Endothelial cell of umbilical vein (primary cell): ENCODE results near the gene SMIM8. TPM values are rescaled to one million over a fixed set of nuclear protein-coding genes. Genes with fewer than 3 reads are reported as not detected.

Experiments
- BruUV-seq: library from RNA; stranded (reverse); fragments of 400-500 nt; replicated peaks from 2 replicates; lab custom pipeline; 2021; lab: Mats Ljungman, UMichigan
- CTCF ChIA-PET: fragments of 300-600, 350-600 bp; sonication (Branson Sonifier 250); formaldehyde crosslinking; loops from one replicate; lab custom pipeline; 2021; ENCODE audit warnings: antibody characterized with exemption, inconsistent platforms; lab: Charles Lee
- POLR2A ChIA-PET: fragments of 300-600, 350-600 bp; sonication (Branson Sonifier 250); formaldehyde crosslinking; loops from one replicate; lab custom pipeline; 2021; ENCODE audit warnings: antibody characterized with exemption, inconsistent platforms; lab: Charles Lee
- DNase-seq: peaks from one replicate; pipeline ENCODE4 v3.0.0-alpha.2; 2011; ENCODE audit warnings: low read depth, low spot score
- FAIRE-seq: peaks from 2 replicates; lab custom pipeline; 2011; peaks lifted over from hg19 to GRCh38; lab: Jason Lieb, UNC
- H2AFZ ChIP-seq: 2 replicates; pipeline ENCODE4 v1.6.0; 2012; ENCODE audit warnings: low read depth, low read length, control low read depth, inconsistent platforms
- H3K27ac ChIP-seq: 2 replicates; pipeline ENCODE4 v1.5.1; 2011; ENCODE audit warnings: low read depth, mild to moderate bottlenecking, control low read depth, low read length, moderate library complexity; ENCODE audit not compliant: insufficient read depth
- H3K27me3 ChIP-seq, 2 experiments: 2 replicates each; pipeline versions ENCODE4 v1.6.0 to v1.6.1; 2011; ENCODE audit warnings: low read length in 2 of 2, mixed read lengths in 1 of 2; ENCODE audit not compliant: control insufficient read depth in 2 of 2, insufficient read depth in 2 of 2
- H3K36me3 ChIP-seq, 2 experiments: 2 replicates in 1 of 2; 3 replicates in 1 of 2; pipeline ENCODE4 v1.5.1; 2011; ENCODE audit warnings: low read length in 2 of 2, mild to moderate bottlenecking in 1 of 2, moderate library complexity in 1 of 2; ENCODE audit not compliant: control insufficient read depth in 2 of 2, insufficient read depth in 2 of 2; ENCODE audit errors: extremely low read depth in 1 of 2
- H3K4me1 ChIP-seq: 3 replicates; pipeline ENCODE4 v1.5.1; 2011; ENCODE audit warnings: mild to moderate bottlenecking, low read length; ENCODE audit not compliant: control insufficient read depth, insufficient read depth; ENCODE audit errors: extremely low read depth
- H3K4me2 ChIP-seq: 2 replicates; pipeline ENCODE4 v1.6.1; 2011; ENCODE audit warnings: low read length, control low read depth, mixed read lengths; ENCODE audit not compliant: insufficient read depth
- H3K4me3 ChIP-seq, 3 experiments: fragments of 200-600 bp in 1 of 3; sonication (generic), shearing (Covaris generic) in 1 of 3; replicated peaks in 1 of 3; 2 replicates each; pipeline ENCODE4 v1.5.1; 2011 to 2016; ENCODE audit warnings: control low read depth in 3 of 3, low read length in 3 of 3, mild to moderate bottlenecking in 2 of 3, inconsistent platforms in 1 of 3, low read depth in 1 of 3, moderate library complexity in 1 of 3; ENCODE audit not compliant: insufficient read depth in 1 of 3
- H3K79me2 ChIP-seq: 2 replicates; pipeline ENCODE4 v1.6.0; 2012; ENCODE audit warnings: low read length, inconsistent platforms; ENCODE audit not compliant: control insufficient read depth, insufficient read depth
- H3K9ac ChIP-seq: replicated peaks from 2 replicates; pipeline ENCODE3; 2011; ENCODE audit warnings: low read length, control low read depth; ENCODE audit not compliant: insufficient read depth; ENCODE audit errors: extremely low read depth
- H3K9me1 ChIP-seq: replicated peaks from 3 replicates; pipeline ENCODE4 v1.6.0; 2011; ENCODE audit warnings: mild to moderate bottlenecking, low read length; ENCODE audit not compliant: control insufficient read depth, insufficient read depth; ENCODE audit errors: extremely low read depth
- H3K9me3 ChIP-seq: replicated peaks from 2 replicates; pipeline ENCODE4 v1.5.1; 2012; ENCODE audit warnings: low read length, inconsistent platforms; ENCODE audit not compliant: control insufficient read depth, insufficient read depth
- H4K20me1 ChIP-seq: replicated peaks from 2 replicates; pipeline ENCODE3; 2011; ENCODE audit warnings: mild to moderate bottlenecking, low read length; ENCODE audit not compliant: control insufficient read depth, insufficient read depth; ENCODE audit errors: extremely low read depth
- EZH2 ChIP-seq: IDR thresholded peaks from 2 replicates; pipeline ENCODE4 v1.6.1; 2012; ENCODE audit warnings: borderline replicate concordance, low read depth, mild to moderate bottlenecking, moderate library complexity, low read length, inconsistent platforms; ENCODE audit not compliant: severe bottlenecking
- FOS ChIP-seq: IDR thresholded peaks from 2 replicates; pipeline ENCODE4 v1.6.1; 2011; ENCODE audit warnings: mild to moderate bottlenecking, low read length, moderate library complexity, borderline replicate concordance; ENCODE audit not compliant: insufficient read depth
- JUN ChIP-seq: IDR thresholded peaks from 2 replicates; pipeline ENCODE4 v1.6.1; 2011; ENCODE audit warnings: borderline replicate concordance, low read depth; ENCODE audit not compliant: insufficient read length, insufficient read depth
- MYC ChIP-seq: IDR thresholded peaks from one replicate; pipeline ENCODE4 v1.6.1; 2011; ENCODE audit warnings: mild to moderate bottlenecking, low read depth, low read length
- POLR2AphosphoS5 ChIP-seq: IDR thresholded peaks from 2 replicates; pipeline ENCODE4 v1.6.1; 2012; ENCODE audit warnings: low read depth, mild to moderate bottlenecking, control low read depth, low read length, moderate library complexity; ENCODE audit not compliant: insufficient read depth
- dilution Hi-C: fragments of 300-500 bp; cut with MboI; formaldehyde crosslinking; loops from one replicate; pipeline ENCODE4 v1.15.0; 2019; ENCODE audit warnings: low sequenced_read_pairs; ENCODE audit not compliant: extremely low pct_ligation_motif_present
- intact Hi-C: fragments of 100-400 bp; cut with micrococcal nuclease; formaldehyde crosslinking; loops from one replicate; pipeline ENCODE4 v1.10.0; 2022
- polyA plus RNA-seq, 4 experiments: library from polyadenylated mRNA; depleted of rRNA in 3 of 4; stranded (reverse) in 3 of 4; unstranded in 1 of 4; fragments of >200 nt; gene quantifications; 2 replicates each; pipeline versions ENCODE4 v1.2.1 to v1.2.3, GENCODE V29; 2011 to 2012; ENCODE audit warnings: missing spikeins in 1 of 4
- total RNA-seq: library from RNA; stranded (reverse); gene quantifications from 2 replicates; pipeline ENCODE4 v1.2.3, GENCODE V29; 2021
- TF ChIP-seq, protein P1 (sequence below), 2 donors: IDR thresholded peaks; 1 replicate in 1 of 2; 2 replicates in 1 of 2; pipeline ENCODE4 v1.5.1; 2011; ENCODE audit warnings: low read length in 2 of 2, mild to moderate bottlenecking in 2 of 2, moderate library complexity in 2 of 2, control low read depth in 1 of 2, inconsistent platforms in 1 of 2, low read depth in 1 of 2; ENCODE audit not compliant: insufficient read depth in 1 of 2; ENCODE audit errors: extremely low read depth in 1 of 2
- TF ChIP-seq, protein P2 (sequence below): IDR thresholded peaks from 2 replicates; pipeline ENCODE4 v1.6.1; 2011; ENCODE audit not compliant: insufficient read depth, insufficient read length

The SMIM8 gene
- total and polyA plus RNA-seq, 2 donors (not counting 3 experiments of a cell fraction or from before 2014, with no cell fraction given), result 2.0 to 8.4 TPM

DNA sequence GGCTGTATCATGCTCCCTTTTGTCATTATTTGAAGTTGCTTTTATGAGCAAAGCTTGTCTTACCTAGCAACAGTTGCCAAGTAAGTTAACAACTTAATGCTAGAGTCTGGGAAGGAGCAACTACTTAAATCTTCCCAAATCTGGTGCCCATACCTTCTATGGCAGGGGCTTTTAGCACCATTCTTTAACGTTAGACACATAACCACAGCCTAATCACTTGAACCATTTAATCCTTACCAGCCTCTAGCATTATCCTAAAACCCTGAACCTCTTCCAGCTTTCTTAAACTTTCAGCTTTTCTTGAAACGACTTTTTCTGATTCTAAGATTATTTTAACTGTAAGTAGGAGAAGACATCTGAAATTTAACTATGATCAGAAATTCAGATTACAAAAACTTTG is 22.3 kb downstream of the SMIM8 start, which contains the start of gene C6orf163:
C6orf163 (plus strand) TSS at position 83 of the 400 bp plus-strand sequence; CDS start at position 370, 287 bp downstream.
- H3K9me1 ChIP-seq, result no peaks in the 10 kb centered on the region
- no peak within 1 kb of the TSS for H3K9ac ChIP-seq
- H3K9me3 ChIP-seq, result no peaks in the 10 kb centered on the region
- TF ChIP-seq EZH2 (no peak), FOS (no peak), JUN (no peak), POLR2AphosphoS5 (no peak), MYC (no peak)
- TF ChIP-seq, protein P1, sequence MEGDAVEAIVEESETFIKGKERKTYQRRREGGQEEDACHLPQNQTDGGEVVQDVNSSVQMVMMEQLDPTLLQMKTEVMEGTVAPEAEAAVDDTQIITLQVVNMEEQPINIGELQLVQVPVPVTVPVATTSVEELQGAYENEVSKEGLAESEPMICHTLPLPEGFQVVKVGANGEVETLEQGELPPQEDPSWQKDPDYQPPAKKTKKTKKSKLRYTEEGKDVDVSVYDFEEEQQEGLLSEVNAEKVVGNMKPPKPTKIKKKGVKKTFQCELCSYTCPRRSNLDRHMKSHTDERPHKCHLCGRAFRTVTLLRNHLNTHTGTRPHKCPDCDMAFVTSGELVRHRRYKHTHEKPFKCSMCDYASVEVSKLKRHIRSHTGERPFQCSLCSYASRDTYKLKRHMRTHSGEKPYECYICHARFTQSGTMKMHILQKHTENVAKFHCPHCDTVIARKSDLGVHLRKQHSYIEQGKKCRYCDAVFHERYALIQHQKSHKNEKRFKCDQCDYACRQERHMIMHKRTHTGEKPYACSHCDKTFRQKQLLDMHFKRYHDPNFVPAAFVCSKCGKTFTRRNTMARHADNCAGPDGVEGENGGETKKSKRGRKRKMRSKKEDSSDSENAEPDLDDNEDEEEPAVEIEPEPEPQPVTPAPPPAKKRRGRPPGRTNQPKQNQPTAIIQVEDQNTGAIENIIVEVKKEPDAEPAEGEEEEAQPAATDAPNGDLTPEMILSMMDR (IDR thresholded peaks at IDR 0.05; ENCODE audit: extremely low read depth in 1 of 2, insufficient read depth in 1 of 2, low read depth in 1 of 2, low read length in 2 of 2), result no peak
- TF ChIP-seq, protein P2, sequence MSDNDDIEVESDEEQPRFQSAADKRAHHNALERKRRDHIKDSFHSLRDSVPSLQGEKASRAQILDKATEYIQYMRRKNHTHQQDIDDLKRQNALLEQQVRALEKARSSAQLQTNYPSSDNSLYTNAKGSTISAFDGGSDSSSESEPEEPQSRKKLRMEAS, result no peak
- no peak within 1 kb of the TSS for H3K4me3 ChIP-seq
- dilution Hi-C loops (no loop called here), intact Hi-C loops (no loop called here)
- no peak within 1 kb of the TSS for H3K27ac ChIP-seq
- H3K4me2 ChIP-seq, result no peak within 1 kb of the TSS
- ChIA-PET CTCF (no interaction called here), POLR2A (no interaction called here)
- H3K27me3 ChIP-seq, result no peaks in the 10 kb centered on the region
- no peaks in the 10 kb centered on the region for H3K79me2 ChIP-seq
- H2AFZ ChIP-seq, result no peak within 1 kb of the TSS
- BruUV-seq, result no TSS peak
- DNase-seq (no peak), FAIRE-seq (no peak)
- H4K20me1 ChIP-seq, result no peaks in the 10 kb centered on the region
- H3K4me1 ChIP-seq, result no peaks in the 10 kb centered on the region
- H3K36me3 ChIP-seq, result no peaks in the 10 kb centered on the region
